UCSD-AML1 (cell line): Measurements from ENCODE around the gene TMEM209.

ENCODE experiments used
- DNase-seq: peaks from one replicate; lab custom pipeline; 2025; ENCODE audit not compliant: unreplicated experiment; lab: John Stamatoyannopoulos, UW

Gene TMEM209

DNA sequence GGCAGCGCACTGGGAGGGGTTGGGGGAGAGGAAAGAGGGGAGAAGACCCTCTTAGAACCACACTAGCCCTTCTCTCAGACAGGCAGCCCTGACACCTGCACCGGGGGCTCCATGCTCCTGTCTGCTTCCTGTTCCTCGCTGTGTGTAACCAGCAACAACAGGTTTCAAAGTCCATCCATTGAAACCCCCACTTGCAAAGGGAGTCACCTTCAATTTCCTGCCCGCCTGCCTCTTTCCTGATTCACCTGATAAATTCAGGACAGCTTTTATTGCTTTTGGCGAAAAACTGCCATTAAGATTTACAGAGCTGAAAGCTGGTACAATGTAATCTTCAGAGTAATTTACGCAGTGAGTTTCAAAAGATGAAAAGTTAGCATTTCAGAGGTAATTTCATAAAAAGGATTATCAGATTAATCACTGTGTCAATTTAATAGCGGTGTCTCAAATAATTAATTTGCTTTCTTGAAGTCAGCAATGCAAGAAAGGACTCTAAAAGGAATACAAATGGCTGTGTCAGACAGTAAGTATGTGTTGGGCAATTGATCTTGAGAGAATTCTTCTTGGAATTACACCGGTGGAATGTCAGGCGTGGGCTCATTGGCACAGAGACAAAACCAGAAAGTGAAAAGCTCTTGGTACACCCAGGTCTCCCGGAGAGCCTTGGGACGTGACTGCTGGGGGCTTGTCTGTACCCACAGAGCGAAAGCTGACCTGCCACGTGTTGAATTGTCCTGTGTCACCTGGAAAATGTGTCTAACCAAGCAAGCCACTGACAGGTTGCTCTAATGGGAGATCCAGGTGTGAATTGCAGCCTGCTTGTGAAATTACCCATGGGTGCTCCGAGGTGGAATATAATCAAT lies 60.7 kb downstream of the TMEM209 start:
- no peak for DNase-seq

DNA sequence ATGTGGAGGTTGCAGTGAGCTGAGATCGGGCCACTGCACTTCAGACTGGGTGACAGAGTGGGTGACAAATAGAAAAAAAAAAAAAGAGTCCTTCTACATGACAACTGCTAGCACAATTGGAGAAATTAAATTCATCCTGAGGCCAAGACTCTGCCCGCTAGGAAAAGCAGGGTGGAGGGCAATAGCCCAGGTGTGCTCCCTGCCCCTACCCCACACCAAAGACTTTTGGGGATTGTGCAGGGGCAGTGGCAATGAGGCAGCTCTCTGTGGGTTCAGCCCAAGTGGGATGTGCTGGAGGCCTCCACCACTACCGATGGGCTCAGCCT lies 61.3 kb downstream of the TMEM209 start:
- DNase-seq = no peak

DNA sequence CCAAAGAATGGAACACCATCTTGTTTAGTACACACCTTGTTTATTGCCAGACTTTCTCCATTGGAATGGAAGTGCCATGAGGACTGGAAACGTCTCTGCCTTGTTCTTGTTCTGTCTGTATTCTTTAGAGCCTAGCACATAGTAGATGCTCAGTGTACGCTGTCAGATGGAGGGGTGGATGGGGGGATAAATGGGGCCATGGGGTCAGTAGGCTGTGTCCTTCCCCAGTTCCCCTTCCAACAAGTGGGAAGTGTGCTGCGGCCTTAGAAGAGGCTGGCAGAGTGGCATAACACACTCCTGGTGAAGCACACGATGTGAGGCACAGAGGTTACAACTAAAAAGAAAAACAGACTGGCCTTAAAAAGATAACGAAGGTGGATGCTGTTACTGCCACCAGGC lies 61.9 kb downstream of the TMEM209 start:
- no peak for DNase-seq

DNA sequence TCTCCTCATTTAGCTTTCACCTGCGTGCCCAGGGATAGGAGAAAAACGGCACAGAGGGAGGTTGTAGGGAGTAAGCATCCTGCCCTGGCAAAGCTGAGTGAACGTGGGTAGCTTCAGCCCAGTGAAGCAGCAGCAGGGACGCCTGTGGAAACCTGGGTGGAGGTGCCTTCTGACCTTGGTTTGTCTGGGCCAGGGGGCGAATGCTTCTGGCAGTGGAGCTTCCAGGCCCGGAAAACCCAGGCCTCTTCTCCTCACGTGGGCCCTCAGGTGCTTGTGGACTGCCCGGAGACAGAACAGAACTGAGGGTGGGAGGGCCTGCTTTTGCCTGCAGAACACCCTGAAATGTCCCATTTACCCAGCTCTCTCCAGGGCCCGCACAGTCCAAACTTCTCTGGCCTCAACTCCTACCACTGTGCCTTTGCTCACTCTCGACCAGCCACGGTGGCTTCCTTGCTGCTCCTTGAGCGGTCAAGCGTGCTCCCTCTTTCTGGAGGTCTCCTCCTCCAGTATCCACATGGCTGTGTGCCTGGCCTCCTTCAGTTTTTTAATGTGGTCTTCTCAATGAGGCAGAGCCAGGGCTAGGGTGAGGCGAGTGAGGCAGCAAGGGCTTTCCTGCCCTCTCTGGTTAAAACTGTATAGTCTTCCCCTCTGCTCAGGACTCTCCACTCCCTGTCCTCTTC lies 62.4 kb downstream of the TMEM209 start:
- DNase-seq = no peak

DNA sequence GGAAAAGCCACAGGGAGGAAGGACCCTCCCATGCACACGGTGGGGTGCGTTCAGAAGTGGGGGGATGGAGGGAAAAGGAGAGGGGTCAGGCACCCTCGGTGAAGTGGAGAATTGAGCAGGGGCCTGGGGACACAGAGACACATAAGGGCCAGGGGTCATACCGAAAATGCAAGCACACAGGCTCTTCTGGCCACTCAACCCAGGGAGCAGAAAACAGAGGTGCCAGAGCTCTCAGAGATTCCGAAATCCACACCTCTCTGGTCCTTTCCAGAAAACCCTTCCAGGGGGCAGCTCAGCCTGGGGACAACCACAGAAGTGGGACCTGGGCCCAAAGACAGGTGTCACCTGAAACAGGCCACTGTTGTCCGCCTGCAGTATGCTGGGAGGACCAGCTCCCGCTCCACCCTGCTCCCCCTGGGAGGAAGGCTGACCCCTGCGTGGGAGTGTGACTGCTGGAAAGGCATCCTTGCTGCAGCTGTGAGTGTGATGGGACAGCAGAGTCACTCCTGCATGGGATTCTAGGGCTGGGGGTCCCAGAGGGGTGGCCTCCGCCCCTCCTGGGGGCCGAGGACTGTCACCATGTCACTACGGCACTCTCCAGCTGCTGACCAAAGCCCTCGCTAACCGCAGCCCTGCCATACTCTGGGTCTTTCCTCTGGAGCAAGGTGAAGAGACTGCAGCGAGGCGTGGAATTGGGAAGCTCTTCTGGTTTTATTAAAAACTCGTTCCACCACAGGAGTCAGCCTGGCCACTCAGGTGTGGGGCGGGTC lies 63.1 kb downstream of the TMEM209 start:
- no peak for DNase-seq

DNA sequence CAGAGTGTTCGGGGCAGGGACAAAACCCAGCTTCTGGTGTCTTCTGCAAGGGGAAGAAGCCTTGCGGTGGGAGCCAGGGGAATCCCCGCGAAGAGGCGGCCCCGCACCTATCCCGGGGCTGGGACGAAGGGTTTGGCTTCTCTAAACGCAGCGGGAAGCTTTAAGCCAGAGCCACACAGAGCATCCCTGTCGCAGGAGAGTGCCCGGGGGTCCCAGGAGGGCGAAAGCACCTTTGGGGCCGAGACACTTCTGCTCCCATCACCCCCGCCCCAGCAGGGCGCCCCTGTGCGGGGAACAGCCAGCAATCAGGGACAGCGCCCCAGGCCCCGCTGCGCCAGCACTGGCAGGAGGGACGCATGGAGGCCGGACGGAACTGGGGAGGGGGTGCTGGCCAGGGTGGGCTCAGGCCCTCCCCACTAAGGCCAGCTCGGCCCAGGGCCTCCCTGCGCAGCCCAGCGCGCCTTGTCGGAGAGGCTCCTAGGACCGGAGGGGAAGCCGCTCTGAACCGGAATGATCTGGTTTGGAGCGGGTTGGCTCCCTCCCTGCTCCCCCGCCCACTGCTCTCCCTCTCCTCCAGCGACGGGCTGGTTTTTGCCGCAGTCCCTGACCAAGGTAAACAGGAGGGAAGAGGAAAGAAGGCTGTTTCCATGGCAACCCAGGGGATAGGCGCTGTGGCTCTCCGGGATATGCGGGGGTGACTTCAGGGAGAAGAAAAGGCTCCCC lies 63.9 kb downstream of the TMEM209 start:
- DNase-seq = no peak

DNA sequence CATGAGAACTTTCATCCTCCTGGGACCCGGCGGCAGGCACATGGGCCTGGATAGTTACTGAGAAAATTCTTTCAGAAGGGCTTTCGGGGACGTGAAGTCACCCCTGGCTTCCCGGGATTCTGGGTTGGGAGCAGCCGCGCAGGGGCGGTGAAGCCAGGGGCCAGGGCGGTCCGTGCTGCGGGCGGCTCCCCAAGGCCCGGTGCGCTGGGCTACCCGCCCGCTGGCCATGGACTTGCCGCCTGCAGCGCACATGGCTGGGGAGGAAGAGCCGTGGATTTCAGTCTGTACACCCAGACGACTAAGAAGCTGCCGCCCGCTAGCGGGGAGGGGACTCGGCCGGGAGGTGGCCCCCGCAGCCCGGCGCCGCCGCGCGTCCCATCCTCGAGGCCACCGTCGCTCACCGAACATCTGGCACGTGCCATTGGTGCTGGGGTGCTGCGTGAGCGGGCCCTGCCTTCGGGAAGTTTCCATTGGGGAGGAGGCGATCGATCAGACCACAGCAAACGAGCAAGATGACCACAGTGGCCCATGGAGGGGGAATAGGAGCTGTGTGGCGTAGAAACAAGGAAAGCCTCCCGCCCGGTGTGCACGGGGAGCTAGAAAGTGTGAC lies 64.5 kb downstream of the TMEM209 start:
- no peak for DNase-seq

DNA sequence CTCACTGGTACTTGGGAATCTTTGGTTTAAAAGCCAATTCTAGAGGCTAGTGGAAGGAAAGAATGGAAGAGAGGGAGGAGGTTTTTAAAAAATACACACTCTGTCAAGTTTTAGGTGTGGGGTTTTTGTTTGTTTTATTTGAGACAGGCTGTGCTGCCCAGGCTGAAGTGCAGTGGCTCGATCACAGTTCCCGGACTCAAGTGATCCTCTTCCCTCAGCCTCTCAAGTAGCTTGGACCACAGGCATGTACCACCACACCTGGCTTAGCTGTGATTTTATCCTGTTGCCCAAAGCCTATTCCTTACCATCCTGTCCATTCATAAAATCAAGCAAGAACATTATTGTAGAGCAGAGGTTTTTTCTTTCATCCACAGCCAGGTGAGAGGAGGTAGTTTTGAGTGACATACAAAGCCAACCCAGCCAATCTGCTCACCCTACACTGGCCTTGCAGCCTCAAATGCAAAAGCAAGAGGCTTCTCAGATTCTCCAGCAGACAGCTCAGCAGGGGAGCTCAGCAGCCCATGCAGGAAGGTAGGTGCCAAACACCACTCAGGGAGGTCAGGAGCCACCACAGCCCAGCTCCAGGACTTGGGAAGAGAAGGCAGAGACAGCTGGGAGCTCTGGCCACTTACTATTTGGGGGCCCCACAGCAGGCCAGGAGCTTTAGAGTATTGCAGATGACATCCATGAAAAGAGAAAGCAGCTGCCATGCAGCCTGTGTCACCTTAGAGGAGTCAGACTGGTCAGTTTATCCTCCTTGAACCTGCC lies 65.8 kb downstream of the TMEM209 start:
- no peak for DNase-seq

DNA sequence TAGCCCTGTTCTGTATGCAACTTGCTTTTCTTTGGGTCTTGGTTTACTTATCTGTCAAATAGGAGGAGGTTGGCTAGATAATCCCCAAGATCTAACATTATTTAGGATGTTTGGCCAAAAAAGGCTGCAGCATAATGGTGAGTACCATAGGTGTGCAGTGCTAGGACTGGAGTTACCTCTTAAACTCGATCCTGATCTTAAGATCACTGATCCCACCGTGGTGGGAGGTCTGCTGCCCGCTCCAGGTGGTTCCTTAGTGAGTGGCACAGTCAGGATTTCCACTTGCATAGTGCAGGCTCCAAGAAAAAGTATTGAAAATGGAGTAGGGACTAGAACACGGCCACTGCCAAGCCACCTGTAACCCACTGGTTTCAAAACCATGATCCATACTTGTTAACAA lies 68.0 kb downstream of the TMEM209 start:
- no peak for DNase-seq

DNA sequence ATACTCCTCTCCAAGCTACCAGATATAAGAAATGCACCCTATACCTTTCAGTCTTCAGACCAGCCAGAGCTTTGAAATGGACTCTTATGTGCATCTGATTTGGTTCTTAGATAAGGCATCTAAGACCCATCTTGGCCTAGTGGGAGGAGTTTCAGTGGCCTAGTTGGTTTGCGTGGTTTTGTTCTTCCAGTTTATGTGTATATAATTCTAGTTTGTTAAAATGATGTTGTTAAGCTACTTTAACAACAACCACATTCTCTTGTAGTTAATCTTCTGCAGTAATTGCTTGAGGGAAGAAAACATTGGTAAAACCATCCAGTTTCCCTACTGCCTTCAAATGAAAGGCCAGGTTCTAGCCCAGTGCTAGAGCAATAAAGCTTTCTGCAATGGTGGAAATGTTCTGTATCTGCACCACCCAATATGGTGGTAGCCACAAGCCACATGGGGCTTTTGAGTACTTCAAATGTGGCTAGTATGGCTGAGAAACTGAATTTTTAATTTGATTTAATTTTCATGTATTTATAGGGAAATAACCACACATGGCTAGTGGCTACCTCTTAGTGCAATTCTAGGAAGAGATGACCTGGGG lies 68.5 kb downstream of the TMEM209 start:
- DNase-seq = no peak

DNA sequence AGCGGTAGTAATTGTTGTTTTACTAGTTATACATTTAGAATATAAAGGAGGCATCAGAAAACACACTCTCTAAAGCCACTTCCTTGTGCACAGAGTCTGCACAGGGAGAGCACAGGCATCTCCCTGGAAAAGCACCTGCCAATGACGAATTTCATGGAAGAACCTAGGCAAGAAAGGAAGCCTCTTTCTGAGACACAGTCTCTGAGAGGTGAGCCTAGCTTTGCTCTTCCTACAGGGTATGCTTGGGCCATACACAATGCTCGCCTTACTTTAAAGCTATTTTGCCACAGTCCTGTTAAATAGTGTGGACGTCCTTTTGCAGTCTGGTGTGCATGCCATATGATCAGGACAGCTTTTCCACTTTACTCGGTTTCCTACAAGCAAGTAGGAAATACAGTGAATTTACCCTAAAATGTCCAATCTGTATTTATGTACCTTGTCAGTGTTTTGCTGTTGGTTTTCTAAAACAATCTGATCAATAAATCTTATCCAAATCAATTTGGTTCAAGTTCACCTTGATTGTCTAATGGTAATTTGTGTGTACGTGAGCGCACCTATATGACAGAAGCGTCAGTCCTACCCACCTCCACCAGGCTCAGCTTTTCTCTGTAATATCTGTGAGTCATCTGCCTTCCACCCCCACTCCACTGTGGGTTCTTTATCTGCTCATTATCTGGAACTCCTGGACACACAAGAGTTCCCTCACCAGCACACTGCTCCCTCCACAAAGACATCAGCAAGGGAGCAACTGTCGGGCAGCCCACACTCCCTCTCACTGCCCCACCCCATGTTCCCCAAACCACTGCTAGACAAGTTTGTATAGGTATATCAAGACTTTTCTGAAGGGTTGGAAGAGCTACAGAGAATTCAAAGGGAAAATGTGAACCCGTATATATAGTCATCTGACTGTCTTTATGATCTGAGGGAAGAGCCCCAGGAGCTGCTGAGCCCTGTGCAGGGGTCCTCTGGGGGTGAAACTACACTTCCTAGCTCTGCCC lies 69.7 kb downstream of the TMEM209 start:
- no peak for DNase-seq

DNA sequence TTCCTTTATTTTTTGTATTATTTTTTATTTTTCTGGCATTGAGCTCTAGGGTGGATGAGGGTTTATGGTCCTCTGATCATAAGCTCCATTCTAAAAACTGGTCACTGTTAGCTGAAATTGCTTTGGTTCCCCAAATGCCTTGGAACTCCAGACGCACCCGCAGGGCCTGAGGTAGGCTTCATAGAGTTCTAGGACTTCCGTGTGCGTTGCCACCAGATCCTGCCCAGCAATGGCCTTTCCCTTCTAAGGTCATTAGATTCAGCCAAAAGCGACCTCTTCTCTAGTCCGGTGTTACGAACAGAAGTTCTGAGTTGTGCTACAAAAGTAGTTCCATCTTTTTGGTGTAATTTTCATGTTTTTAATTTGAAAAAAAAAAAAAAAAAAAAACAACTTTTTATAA lies 70.5 kb downstream of the TMEM209 start:
- no peak for DNase-seq

DNA sequence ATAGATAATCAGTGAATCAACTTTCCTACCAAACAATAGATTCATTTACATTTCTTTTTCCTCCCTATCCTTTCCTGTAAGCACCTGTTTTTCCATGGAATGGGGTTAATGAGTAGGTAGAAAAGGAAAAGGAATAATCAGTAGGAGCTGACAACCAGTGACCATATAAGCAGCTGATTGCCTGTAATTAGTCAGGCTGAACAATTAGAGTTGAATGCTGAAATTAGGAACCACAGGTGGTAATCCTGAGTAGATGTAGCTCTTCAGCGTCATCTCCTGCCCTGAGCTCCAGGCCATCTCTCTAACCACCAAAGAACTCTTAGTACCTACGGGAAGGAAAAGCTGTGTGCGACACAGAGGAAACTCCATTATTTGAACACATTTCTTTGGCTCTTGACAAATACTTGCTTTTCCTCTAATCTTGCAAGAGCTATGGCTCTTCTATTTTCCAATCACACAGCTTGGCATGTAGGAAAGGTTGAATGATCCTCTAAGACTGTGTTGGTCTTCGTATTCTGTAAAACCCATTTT lies 71.0 kb downstream of the TMEM209 start:
- DNase-seq = no peak

DNA sequence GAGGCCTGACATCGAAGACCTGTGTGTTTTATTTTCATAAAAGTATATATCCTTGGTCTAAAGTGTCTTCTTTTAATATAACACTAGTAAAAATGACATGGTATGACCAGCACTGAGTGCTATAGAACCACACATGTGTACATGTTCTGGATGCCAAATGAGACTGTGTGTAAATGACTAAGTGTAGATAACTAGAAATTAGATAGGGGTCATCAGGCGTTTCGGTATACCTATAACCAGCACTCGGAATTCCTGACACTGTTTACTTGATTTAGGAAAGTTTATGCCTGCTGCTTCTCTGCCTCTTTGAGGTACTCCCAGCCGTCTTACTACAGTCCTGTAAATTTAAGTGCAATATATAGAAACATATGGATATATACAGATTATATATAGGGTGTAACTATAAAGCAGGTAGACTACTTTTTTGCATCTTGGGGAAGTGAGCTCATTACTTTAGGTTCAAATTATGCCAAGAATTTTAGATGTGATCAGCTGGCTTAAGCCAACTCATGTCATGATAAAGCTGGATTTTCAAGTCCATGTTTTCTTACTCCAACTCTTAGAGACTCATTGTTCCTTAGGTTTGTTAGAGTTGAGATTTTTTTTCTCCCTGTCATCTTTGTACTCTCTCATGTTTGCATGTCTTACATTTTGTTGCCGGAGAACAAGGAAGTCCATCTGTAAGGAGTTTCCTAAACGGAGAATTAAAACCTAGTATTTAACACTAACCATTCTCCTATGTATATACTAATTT lies 72.0 kb downstream of the TMEM209 start:
- no peak for DNase-seq

DNA sequence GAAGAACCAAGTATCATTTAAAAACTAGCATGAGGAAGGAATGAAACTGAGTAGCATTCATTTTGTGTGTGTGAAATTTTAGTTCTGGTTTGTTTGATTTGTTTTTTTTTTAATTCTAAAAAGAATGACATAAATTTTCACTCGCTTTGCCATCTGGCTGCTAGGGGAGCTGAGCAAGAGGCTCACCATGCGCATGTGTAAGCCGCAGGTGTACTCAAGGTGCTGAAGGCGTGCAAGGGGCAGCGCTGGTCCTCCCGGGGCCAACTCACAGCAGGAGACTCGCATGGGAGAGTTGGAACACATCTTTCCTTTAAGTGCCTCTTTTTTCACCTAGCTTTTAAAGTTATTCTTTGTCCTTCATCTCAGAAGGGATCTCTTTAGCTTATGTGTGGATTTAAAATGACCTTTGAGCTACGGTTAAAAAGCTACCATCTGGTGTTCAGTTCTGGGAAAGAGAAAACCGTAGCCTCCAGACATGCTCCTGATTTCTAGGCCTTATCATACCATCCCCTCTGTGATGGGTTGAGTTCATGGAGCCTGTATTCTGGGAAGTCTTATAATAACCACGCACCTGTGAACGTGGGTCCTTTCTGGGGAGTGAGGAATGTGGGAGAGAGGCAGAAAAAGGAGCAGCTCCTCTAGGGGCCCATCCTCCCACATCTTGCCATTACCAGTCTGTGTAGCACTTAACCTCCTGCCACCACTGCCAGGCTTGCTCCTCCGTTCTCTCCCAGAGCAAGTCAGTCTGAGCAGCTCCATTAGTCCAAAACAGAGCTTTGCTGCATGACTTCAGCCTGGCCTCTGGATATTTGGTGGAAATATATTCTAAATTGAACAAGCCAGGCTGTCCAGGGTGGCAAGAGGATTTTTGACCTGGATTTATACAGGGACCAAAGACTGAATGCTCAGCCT lies 73.0 kb downstream of the TMEM209 start:
- no peak for DNase-seq

DNA sequence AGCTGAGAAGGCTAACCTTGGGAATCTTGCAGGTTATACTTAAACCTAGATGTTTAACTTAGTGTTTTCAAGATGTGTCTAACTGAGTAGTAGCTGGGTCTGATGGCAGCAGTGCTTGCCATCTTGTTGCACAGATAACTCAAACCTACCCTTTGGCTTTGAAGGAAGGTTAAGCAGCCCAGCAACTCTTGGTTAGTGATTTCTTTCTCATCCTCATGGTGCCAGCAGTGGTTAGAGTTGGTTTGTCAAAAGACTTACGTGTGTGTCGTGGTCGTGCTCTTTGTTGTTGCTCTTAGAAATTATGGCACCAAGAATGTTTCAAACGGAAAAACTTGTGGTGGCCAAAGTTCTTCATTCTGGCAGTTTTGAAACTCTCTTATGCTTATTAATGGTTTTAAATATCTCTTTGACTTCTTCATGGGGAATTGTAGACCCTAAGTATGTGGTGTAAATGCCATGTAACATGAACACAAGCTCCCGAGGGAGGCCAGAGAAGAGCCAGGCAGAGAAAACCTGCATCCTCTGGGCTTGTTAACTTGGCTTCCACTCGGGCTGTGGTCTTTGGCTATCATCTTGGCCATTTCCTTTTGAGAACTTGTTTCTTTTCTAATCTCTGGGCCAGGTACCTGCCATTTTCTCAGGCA lies 73.9 kb downstream of the TMEM209 start:
- no peak for DNase-seq
